ENCODE measurements around the gene WBP2.
"Not testable (repeated sequence)": the region's sequence is repeated elsewhere in the genome, so short reads cannot be mapped to it uniquely, and the experiment has no call there.

WBP2 gene

GRCh38 chr17:75888484-75888883, 33.3 kb upstream of the WBP2 start:
- DNase-seq, result no peak

DNA sequence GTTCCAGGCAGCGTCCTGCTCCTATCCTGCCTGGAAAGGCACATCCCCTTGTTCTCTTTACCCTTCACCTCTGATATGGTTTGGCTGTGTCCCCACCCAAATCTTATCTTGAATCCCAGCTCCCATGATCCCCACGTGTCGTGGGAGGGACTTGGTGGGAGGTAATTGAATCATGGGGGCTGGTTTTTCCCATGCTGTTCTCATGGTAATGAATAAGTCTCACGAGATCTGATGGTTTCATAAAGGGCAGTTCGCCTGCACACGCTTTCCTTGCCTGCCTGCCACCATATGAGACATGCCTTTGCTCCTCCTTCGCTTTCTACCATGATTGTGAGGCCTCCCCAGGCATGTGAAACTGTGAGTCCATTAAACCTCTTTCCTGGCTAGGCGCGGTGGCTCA, 30.7 kb upstream of the WBP2 start:
- not testable (repeated sequence) for DNase-seq

GRCh38 chr17:75885431-75885830, 30.3 kb upstream of the WBP2 start:
- no peak for DNase-seq

DNA sequence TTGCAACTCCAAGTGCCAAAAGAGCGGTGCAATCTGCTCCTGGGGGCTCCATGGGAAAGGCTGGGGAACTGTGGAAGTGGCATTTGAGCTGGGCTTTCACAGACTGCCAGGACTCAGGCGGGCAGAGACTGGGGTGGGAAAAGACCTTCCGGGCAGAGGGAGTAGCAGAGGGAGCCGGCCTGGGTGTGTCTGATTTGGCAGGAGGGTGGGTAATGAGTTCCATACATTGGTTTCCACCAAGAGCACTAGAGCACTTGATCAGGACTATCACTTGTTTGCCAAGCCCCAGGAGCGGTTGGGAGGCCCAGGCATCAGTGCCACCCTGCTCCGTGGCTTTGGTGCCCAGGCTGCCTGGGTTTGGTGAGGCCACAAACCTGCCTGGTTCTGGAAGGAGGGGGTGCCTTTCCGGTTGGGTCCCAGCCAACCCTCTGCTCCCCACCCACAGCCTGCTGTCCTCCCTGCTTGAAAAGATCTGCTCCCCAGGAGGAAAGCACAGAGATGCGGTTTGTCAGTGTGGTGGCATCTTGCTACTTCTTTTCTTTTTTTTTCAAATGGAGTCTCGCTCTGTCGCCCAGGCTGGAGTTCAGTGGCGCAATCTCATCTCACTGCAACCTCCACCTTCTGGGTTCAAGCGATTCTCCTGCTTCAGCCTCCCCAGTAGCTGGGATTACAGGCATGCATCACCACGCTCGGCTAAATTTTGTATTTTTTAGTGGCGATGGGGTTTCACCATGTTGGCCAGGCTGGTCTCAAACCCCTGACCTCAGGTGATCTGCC, 26.7 kb upstream of the WBP2 start:
- DNase-seq, result peak in 1 of 2 donors; percentile 38

GRCh38 chr17:75880266-75880665, 25.1 kb upstream of the WBP2 start:
- no peak for DNase-seq

DNA sequence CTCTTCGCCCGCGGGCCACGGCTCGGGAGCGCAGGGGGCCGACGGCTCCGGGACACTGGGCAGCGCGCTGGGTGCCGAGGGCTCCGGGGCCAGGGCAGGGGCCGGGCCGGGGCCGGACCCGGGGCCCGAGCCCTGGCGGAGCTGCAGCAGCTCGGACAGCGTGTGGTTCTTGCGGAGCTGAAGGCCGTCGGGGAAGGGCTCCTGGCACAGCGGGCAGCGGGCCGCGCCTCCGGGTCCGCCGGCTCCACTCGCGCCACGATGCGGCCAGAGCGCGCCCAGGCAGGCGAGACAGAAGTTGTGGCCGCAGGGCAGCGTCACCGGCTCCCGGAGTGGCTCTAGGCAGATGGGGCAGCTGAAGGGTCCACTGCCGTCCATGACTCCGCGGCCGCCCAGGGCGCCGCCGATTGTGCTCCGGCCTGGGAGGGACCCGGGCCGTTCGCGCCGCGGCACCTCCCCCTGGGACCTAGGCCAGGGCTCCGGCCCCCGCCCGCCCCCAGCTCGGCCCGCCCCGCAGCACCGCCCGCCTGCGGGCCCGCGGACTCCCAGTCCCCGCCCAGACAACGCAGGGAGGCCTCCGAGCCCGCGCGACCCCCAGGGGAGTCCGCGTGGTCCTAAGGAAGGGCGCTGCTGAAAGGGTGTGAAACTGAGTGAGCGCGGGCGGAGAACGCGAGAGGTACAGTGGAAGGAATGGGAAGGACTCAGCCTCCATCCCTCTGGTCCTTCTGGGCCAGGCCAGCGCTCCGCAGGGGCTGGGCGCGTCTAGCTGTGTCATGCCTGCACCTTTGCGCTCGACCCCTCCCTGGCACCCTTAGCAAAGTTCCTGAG, 23.3 kb upstream of the WBP2 start, which contains the start of gene TRIM47:
TRIM47 (minus strand) TSS at position 408 of the 825 bp plus-strand sequence; CDS start at position 375, 33 bp downstream.
- peak in 1 of 2 donors; percentile 18 for DNase-seq

- peak; percentile 68 to 79 for DNase-seq
These were observed 22.6 kb upstream of the WBP2 start for GRCh38 chr17:75877752-75878173.

GRCh38 chr17:75876938-75877751, 22.0 kb upstream of the WBP2 start:
- DNase-seq, result peak in 1 of 2 donors; percentile 14

DNA sequence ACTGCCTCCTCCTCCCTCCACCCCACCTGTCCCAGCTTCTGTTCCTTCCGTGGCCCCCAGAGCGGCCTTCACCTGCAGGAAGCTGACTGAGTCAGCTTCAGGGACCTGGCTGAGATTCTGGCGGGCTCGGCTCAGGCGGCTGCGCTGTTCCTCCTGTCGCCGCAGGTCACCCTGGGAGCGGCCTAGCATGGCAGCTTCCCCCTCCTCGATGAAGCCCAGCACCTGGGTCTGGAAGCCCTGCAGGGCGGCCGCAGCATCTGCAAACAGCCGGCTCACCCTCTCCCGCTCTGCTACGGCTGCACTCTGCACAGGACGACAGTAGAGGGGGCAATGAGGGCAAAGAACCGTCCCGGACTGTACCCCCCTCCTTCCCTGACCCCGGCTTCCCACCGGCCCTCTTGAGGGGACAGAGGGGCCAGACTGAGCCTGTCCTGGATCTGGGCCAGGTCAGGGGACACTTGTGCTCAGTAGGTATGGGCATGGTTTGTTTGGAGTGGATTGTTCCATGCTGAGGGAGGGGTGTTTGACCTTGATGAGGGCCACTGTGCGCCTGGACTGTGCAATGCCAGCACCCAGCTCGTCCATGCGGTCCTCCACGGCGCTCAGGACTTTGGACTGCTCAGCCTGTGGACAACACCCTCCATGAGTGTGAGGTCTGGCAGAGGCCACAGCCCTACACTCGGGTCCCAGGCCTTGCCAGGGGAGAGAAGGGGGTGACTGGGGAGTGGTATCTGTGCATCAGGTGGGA, 21.2 kb upstream of the WBP2 start:
- peak; percentile 71 to 83 for DNase-seq

DNA sequence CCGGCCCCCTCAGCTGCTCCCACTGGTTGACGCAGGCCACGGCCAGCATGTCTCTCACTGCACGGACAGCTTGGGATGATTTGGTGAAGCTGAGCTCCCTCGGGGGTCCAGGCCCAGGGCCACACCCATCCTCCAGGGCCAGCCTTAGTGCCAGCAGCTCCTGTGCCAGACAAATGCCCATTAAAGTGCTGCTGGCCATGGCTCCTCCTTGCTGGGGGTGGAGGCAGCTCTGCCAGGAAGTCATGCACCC, 20.7 kb upstream of the WBP2 start:
- DNase-seq, result no peak

DNA sequence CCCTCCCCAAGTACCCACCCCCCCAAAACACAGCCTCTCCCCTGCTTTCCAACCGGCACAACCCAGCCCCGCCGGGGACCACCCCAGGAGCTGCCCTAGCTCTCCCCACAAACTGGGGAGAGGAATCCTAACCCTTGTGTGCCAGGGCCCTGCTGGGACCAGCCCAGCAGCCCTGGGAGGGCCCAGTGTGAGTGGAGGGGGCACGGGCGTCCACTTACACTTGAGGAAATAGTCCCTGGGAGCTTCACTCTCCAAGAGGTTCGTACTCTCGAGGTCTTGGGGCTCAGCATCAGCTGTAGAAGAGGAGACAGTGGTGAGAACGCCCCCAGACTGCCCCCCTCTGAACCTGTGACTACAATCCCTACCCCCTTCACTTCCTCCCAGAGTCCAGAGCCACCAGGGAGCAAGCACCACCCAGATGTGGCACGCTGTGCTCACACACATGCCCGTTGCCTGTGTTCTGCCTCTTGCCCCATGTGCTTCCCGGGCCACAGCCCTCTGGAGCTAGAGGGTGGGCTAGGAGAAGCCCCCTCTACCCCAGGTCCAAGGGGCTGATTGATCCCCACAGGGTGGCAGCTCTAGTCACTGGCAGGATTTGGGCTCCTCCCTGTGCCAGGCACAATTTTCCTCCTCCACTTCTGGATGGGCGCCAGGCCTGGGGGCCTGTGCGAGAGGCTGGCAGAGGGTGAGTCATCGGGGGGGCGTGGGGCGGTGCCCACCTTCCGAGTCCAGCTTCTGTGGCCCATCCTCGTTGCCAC, 20.2 kb upstream of the WBP2 start:
- DNase-seq, result no peak

DNA sequence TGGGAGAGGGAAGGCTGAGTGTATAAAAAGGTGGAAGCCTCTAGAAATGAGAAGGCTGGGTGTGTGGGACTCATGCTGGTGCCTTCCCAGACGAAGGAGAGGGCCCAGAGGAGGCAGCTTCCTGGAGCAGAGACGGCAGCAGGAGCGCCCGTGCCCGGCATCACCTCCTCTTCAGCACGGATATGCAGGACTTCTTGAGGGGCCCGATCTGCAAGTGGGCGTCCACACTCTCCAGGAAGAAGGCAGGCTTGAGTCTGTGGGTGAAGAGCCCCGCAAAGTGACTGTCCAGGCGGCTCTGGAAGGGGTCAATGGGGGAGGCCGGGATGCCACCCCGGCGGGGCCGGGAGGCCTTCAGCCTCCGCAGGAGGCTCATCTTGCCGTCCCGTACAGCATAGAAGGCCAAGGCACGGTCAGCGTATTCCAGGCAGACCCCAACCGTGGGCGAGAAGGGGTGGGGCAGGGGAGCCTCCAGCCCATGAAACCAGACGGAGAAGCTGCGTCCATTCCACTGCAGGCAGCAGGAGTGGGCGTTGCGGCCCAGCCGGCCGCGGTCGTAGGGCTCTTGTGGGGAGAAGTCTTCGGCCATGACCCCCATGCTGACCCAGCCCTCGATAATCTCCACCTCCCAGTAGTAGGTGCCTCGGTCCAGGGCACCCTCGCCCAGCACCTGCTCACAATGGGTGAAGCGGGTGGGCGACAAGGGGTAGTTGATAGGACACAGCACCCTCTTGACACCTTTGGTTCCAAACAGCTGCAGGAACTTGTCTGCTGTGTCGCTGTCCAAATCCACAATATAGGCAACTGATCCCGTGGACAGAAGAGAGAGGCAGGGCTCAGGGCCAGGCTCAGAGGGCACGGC, 19.4 kb upstream of the WBP2 start:
- no peak for DNase-seq

DNA sequence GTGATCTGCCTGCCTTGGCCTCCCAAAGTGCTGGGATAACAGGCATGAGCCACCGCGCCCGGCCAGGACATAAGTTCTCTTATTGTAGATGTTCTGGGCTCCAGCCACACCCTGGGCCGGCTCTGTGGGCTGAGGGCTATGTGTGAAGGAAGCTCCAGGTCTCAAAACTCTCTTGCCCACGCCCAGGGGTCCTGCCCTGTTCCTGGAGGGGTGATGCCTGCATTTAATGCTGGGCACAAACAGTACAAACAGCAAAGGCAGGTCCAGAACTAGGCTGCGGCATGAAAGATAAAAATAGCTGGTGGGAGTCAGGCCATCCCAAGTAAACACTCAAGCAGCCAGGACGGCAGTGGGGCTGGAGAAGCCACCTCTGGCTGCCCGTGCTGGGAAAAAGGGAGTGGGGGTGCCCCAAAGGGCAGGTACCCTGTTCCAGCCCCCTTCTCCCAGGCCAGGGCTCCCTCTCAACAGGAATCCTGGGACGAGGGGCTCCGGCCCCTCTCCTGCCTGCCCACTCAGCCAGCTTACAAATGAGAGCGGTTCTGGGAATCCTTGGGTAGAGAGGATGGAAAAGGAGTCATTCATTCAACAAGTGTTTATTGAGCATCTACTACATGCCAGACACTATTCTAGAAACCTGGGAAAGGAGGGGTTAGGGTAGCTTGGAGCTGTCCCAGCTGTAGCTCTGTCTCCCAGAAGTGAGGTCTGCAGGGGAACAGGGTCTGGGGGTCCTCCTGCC, 18.6 kb upstream of the WBP2 start:
- DNase-seq, result no peak

- DNase-seq, result peak; percentile 57 to 75
These were observed 17.6 kb upstream of the WBP2 start for GRCh38 chr17:75872434-75873351.

GRCh38 chr17:75870228-75870627, 15.1 kb upstream of the WBP2 start:
- DNase-seq, result not testable (repeated sequence)

DNA sequence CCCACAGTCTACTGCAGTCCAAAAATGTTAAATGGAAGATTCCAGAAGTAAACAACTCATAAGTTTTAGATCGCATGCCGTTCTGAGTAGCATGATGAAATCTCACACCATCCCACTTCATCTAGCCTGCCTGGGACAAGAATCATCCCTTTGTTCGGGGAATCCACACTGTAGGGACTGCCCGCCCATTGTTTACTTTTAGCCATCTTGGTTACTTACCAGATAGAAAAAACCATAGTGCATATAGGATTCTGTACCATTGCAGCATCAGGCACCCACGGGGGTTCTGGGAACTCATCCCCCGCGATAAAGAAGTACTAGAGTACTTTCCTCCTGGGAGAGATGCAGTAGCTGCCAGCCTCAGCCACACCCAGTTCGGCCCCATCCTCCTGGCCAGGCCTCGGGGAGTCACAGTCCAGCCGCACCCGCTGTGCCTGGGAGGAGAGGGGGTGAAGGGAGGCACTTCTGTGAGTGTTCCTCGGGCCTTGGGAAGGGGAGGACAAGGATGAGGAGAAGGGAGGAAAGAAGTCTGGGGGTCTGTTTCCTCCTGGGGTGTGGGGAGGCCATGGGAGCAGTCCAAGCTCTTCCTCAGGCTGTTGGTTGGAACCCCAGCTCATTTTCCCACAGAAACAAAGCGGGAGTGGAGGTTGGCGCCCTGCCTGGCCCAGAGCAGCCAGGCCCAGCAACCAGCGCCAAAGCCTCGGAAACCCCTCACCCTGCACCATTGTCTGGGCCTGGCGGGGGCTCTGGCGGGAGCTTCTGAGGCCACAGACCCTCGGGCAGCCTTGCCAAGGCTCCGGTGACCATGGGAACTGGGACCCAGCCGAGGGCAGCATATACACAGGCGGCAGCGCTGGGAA, 14.4 kb upstream of the WBP2 start:
- no peak for DNase-seq

- DNase-seq, result not testable (repeated sequence)
These were observed 13.7 kb upstream of the WBP2 start for GRCh38 chr17:75868730-75869281.
